ENCODE data around the gene ZBTB7C.

- TF ChIP-seq CTCF (IDR thresholded peaks at IDR 0.05) (peak in 2 of 6 experiments; percentile 20 to 28), POLR2A (IDR thresholded peaks at IDR 0.05) (no peak)
Observed at GRCh38 chr18:48340560-48340959, 68.6 kb downstream of the ZBTB7C start.

Data from esophagus squamous epithelium (tissue), 4 donors.